ENCODE results near the gene NRXN3.

The NRXN3 gene

DNA sequence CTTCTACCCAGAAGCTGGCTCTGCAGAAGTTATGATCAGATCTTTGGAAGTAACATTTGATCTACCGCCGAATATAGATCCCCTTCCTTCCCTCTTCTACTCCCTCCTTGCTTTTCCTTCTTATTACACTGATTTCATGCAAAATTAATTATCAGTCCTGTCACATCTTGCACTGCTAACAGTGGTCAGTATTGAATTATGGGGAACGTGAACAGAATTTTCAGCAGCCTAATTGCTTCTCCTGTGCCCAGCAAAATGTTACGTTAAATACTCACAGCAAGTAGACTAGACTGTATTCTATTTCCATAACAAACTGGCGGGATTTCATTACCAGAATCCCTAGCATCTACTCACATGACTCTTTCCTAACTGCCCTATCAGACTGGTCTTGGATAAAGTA is 1444.3 kb downstream of the NRXN3 start:
- no peak for DNase-seq

DNA sequence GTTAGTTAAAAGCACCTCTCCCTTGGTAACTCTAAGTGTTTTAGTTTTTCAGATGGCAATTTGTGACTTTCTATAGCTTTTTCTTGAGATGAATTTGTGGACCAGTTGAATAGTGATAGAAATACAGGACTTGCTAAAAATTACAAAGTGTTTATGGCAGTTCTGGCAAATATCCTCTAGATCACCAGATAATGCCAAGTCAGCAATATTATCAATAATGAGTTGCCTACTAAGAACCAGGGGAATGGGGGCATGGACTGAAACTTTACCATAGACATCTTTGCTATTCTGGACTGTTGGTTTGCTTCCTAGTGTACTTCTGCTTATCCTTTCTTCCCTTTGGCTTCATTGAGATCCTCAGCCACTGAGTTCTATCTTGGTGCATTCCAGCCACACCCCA is 1456.9 kb downstream of the NRXN3 start:
- no peak for DNase-seq

DNA sequence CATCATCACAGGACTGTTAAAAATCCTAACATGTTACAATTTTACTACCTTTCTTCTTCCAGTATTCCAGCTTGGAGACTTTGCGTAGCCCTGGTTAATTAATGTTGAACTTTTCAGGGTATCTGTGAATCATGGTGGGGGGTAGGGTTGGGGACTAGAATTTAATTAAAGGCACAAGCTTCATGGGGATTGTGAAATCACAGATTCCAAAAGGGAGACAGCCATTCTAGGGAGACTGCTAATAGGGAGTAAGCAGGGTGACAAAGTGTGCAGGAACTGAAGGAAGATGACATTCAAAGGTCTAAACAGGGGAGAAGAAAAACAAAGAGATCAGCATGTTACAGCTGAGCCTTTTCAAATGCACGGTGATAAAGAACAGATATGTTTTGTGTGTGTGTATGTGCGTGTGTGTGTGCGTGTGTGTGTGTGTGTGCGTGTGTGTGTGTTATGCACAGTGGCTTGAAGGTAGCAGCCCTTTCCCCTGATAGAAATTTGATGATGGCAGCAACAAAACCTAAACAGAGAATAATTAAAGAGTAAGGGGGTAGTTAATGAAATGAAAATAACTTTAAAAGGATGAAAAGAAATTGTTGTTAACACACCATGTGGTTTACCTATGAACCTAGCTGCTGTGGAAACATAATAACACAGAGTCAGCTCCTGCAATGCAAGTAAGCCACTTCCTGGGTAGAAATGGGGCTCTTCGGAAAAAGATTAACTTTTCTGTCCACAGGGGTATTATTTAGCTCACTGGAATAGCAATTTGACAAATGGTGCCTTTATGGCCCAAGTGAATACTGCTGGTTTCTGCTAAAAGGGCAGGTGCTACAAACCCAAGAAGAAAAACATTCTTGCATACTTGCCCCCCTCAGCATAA is 1459.5 kb downstream of the NRXN3 start:
- no peak for DNase-seq

GRCh38 chr14:79630288-79630960 is 1460.3 kb downstream of the NRXN3 start:
- DNase-seq = no peak

- no peak for DNase-seq
These were observed 1461.1 kb downstream of the NRXN3 start for GRCh38 chr14:79631276-79631675.

DNA sequence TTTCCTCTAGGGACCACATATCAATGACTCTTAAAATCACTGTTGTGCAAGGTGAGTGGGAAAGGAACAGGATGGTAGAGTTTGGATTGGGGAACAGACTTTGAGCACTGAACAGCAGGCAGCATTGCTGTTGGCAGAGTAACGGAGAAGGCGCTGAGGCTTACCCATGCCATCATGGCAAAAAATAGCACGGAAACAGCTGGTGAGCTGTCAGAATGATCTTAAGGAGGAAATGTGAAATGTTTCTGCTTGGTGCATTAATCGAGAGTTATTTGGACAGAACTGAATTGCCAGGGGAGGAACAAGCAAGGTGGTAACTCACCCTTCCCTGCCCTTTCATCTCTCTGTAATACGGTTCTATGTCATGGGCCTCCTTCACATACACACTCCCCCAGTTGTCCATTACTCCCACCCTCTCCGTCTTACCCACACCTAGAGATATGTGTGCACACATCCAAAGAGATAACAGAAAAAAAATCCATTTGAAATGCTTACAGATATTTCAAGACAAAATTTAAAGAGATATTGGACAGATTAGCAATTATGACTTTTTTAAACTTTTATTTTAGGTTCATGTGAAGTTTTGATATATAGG is 1468.6 kb downstream of the NRXN3 start:
- no peak for DNase-seq

- DNase-seq = no peak
These were observed 1469.4 kb downstream of the NRXN3 start for GRCh38 chr14:79639613-79640012.

DNA sequence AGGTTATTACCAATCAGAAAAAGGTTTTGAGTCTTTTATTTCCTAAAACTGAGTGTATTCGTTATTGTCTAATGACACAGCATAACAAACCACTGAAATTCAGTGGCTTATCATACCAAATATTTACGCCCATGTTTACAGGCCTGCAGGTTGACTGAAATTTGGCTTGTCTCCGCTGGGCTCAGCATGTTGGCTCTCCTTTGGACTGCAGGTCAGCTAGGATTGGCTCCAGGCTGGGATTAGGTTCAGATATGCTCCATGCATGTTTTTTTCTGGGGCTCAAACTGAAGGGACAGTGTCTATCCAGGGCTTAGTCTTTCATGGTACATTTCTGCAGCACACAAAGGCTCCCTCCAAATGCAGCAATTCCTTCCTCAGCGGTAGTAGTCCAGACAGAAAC is 1471.2 kb downstream of the NRXN3 start:
- DNase-seq = no peak

DNA sequence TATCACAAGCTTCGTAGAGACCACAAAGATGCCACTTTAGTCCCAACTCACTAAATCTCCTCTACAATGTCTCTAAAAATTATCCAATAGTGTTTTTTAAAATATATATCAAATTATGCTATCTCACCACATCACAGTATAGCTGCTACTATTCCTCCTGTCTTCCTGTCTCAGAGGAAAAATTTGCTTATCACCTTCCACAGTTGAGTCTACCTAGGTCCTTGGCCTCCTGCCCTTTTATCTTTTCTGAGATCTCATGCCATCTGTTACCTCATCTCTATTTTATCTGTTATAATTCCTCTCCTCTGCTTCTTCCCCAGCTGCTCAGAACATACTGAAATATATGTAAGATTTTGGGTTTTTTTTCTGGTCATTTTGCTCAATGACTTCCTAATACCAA is 1473.0 kb downstream of the NRXN3 start:
- DNase-seq = no peak

- no peak for DNase-seq
These were observed 1475.7 kb downstream of the NRXN3 start for GRCh38 chr14:79645753-79646362.

DNA sequence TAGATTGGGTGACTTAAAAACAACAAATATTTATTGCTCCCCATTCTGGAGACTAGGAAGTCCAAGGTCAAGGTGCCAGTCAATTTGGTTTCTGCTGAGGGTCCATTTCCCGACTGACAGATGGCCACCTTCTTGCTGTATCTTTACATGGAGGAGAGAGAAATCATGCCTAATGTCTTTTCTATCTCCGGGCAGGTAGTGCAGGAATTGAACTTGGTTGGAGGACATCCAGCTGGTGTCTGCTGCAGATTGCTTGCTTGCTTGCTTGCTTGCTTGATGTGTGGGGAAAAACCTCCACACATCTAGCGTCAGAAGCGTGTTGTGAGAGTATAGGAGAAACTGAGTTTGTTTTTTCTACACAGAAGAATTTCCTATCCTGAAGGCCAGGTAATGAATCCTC is 1479.7 kb downstream of the NRXN3 start:
- DNase-seq = no peak

- DNase-seq = no peak
These were observed 1482.5 kb downstream of the NRXN3 start for GRCh38 chr14:79652513-79653307.

- DNase-seq = no peak
These were observed 1485.9 kb downstream of the NRXN3 start for GRCh38 chr14:79656056-79656455.

DNA sequence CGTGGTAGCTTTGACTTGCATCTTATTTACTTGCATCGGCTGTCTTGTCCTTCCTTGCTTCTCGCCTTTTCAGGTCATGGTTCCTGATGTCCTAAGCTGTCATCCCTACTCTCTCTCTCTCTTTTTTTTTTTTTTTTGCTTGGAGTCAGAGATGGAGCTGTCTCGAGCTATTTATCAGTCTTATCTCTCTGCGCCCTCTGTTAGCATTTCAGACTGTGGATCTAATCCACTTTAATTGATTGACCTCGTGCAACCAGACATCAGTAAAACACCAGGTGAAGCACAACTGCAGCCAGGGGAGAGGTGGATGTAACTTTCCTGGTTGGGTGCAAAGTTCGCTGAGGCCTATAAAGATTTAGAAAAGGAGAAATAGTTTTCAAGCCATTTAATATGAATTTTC is 1486.3 kb downstream of the NRXN3 start:
- DNase-seq = no peak

DNA sequence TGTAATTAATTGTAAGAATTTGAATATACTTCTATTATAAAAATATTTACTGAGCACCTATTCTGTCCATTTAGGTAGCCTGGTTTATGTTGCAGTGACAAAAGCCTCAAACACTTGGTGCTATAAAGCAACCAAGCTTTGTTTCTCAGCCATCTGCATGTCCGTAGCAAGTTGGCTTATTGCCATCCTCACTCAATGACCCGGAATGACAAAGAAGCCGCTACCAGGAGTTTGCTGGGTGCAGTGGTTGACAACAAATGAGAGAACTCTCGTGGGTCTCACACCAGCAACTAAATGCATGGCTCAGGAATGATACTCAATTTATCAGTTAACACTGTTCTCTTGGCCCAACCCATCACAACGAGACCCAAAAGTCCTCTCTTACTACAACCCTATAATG is 1488.0 kb downstream of the NRXN3 start:
- no peak for DNase-seq

- DNase-seq = no peak
These were observed 1488.6 kb downstream of the NRXN3 start for GRCh38 chr14:79658769-79659168.

- no peak for DNase-seq
These were observed 1490.1 kb downstream of the NRXN3 start for GRCh38 chr14:79660053-79660939.

DNA sequence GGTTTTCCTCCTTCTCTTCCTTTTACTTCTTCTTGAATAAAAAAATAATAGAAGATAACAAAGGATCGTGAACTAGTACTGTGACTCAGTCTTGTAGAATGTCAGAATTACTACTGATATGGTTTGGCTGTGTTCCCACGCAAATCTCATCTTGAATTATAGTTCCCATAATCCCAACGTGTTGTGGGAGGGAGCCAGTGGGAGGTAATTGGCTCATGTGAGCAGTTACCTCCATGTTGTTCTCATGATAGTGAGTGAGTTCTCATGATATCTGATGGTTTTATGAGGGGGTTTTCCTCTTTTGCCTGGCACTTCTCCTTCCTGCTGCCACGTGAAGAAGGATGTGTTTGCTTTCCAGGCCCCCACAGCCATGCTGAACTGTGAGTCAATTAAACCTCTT is 1491.6 kb downstream of the NRXN3 start:
- no peak for DNase-seq

GRCh38 chr14:79663453-79663852 is 1493.3 kb downstream of the NRXN3 start:
- DNase-seq = no peak

- DNase-seq = no peak
These were observed 1495.4 kb downstream of the NRXN3 start for GRCh38 chr14:79665556-79665955.

GRCh38 chr14:79668951-79669350 is 1498.8 kb downstream of the NRXN3 start:
- no peak for DNase-seq

DNA sequence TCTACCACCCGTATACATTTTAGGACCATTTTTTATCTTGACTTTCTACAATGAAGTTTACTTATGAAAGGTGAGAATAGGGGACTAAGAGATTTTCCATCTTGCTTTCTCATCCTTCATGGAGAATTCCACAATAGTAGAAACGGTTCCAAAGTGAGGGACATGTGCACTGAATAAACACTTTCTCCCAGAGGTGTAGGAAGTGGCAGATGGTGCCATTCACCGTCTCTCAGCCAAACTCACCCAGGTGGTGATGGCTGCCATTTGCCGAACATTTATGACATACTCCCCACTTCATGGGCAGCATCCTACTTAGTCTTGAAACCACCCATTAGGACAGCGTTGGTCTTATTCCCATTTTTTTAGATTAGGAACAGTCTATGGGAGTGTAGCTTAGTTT is 1500.6 kb downstream of the NRXN3 start:
- no peak for DNase-seq

Data from suppressor macrophage treated with lipopolysaccharide for 1 hour (primary cell).